Measurements from ENCODE around the gene CADM1. TPM values are rescaled to one million over a fixed set of nuclear protein-coding genes. Genes with fewer than 3 reads are reported as not detected.

CADM1 gene
- total RNA-seq, 4 donors from 2014 or later, result 1.2 to 2.5 (median 2.2) TPM

- no peaks in the 10 kb centered on the region for H3K9me3 ChIP-seq
- intact Hi-C loops (cut with DNase I; ENCODE audit: low total_unique reads), result no loop called here
- no peak for DNase-seq
- no peaks in the 10 kb centered on the region for H3K27me3 ChIP-seq
- H3K36me3 ChIP-seq, result no peaks in the 10 kb centered on the region
- H3K4me3 ChIP-seq, result no peak overlapping the region
- in situ Hi-C loops (cut with MboI; ENCODE audit: low sequenced_read_pairs in 4 of 4), result no loop called here
- no peak overlapping the region for H3K27ac ChIP-seq
- no peak for TF ChIP-seq POLR2A (IDR thresholded peaks at IDR 0.05)
- no peak for TF ChIP-seq CTCF (IDR thresholded peaks at IDR 0.05 in 4 of 5, conservative IDR thresholded peaks at IDR 0.05 in 1 of 5)
- ATAC-seq, result no peak
- H3K4me1 ChIP-seq, result no peaks in the 10 kb centered on the region
Measured at GRCh38 chr11:115471367-115471766, 32.8 kb downstream of the CADM1 start.

DNA sequence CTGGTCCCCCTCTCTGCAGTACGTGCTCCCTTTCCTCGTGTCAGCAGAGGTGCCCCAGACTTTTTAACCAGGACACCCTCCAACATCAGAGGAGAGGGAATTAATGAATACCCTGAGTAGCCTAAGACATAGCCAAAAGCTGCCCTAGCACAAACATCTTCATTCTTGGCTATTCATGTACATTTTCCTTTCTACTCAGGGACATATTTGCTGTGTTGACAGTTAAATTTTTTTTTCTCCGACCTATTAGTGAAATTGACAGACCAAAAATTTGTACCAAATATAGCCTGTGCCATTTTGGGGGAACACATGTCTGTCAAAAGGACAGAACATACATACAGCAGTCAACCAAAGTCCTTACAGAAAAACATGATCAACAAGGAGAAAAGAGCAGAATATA lies 33.3 kb downstream of the CADM1 start:
- TF ChIP-seq POLR2A (IDR thresholded peaks at IDR 0.05), result no peak
- no peak for TF ChIP-seq CTCF (IDR thresholded peaks at IDR 0.05 in 4 of 5, conservative IDR thresholded peaks at IDR 0.05 in 1 of 5)
- Histone ChIP-seq H3K4me3 (no peak overlapping the region), H3K36me3 (no peaks in the 10 kb centered on the region), H3K27me3 (no peaks in the 10 kb centered on the region), H3K9me3 (no peaks in the 10 kb centered on the region), H3K4me1 (no peaks in the 10 kb centered on the region), H3K27ac (no peak overlapping the region)
- ATAC-seq, result no peak
- intact Hi-C loops (cut with DNase I; ENCODE audit: low total_unique reads), result no loop called here
- in situ Hi-C loops (cut with MboI; ENCODE audit: low sequenced_read_pairs in 4 of 4), result no loop called here
- DNase-seq, result no peak

- DNase-seq (no peak), ATAC-seq (no peak)
- Histone ChIP-seq H3K9me3 (no peaks in the 10 kb centered on the region), H3K27me3 (no peaks in the 10 kb centered on the region), H3K36me3 (no peaks in the 10 kb centered on the region), H3K4me3 (no peak overlapping the region), H3K27ac (no peak overlapping the region), H3K4me1 (no peaks in the 10 kb centered on the region)
- in situ Hi-C loops (cut with MboI; ENCODE audit: low sequenced_read_pairs in 4 of 4) (no loop called here), intact Hi-C loops (cut with DNase I; ENCODE audit: low total_unique reads) (no loop called here)
- no peak for TF ChIP-seq CTCF (IDR thresholded peaks at IDR 0.05 in 4 of 5, conservative IDR thresholded peaks at IDR 0.05 in 1 of 5)
- TF ChIP-seq POLR2A (IDR thresholded peaks at IDR 0.05), result no peak
Measured at GRCh38 chr11:115469361-115469760, 34.9 kb downstream of the CADM1 start.

DNA sequence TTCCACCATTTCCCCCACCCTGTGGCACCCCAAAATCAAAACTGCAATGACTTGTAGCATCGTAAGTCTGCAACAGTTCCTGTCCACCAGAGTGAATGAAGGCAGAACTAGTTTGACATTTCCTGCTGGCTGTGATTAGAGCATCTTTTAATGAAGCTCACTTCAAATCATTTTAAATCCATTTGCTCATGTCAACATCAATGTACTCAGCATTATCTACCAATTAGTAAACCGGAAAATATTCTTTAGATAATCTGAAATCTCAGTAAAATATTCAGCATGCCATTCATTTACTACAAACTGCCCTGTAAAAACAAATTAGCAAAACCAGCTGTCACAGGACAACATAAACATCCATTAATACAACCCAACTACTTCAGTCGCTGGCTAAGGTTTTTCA lies 38.1 kb downstream of the CADM1 start:
- no peaks in the 10 kb centered on the region for H3K9me3 ChIP-seq
- ATAC-seq, result no peak
- intact Hi-C loops (cut with DNase I; ENCODE audit: low total_unique reads) (no loop called here), in situ Hi-C loops (cut with MboI; ENCODE audit: low sequenced_read_pairs in 4 of 4) (no loop called here)
- no peak overlapping the region for H3K4me3 ChIP-seq
- H3K36me3 ChIP-seq, result no peaks in the 10 kb centered on the region
- DNase-seq, result no peak
- H3K27ac ChIP-seq, result no peak overlapping the region
- no peaks in the 10 kb centered on the region for H3K4me1 ChIP-seq
- no peak for TF ChIP-seq POLR2A (IDR thresholded peaks at IDR 0.05)
- TF ChIP-seq CTCF (IDR thresholded peaks at IDR 0.05 in 4 of 5, conservative IDR thresholded peaks at IDR 0.05 in 1 of 5), result no peak
- H3K27me3 ChIP-seq, result no peaks in the 10 kb centered on the region

DNA sequence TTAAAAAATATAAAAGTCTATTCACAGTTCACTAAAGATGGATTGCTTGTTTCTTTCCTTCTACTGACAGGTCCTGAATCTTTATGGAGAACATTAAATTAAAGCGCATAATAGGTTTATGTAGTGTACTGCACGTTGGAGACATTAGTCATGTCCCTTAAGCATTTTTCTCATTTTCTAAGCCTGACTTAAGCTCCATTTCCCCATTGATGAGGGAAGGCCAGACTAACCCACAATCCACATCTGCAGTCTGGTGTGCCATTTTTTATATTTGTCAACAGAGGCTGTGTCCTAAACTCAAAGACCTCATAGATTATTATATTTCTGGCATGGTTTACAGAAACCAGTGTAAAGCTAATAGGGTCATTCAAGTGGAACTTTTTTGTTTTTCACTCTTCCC lies 39.9 kb downstream of the CADM1 start:
- in situ Hi-C loops (cut with MboI; ENCODE audit: low sequenced_read_pairs in 4 of 4), result no loop called here
- intact Hi-C loops (cut with DNase I; ENCODE audit: low total_unique reads), result no loop called here
- no peak for TF ChIP-seq POLR2A (IDR thresholded peaks at IDR 0.05)
- TF ChIP-seq CTCF (IDR thresholded peaks at IDR 0.05 in 4 of 5, conservative IDR thresholded peaks at IDR 0.05 in 1 of 5), result no peak

More for the DNA sequence above, 39.9 kb downstream of the CADM1 start:
- no peaks in the 10 kb centered on the region for H3K27me3 ChIP-seq
- no peaks in the 10 kb centered on the region for H3K9me3 ChIP-seq
- no peak for ATAC-seq
- H3K36me3 ChIP-seq, result no peaks in the 10 kb centered on the region
- H3K4me3 ChIP-seq, result no peak overlapping the region
- no peaks in the 10 kb centered on the region for H3K4me1 ChIP-seq
- no peak overlapping the region for H3K27ac ChIP-seq
- DNase-seq, result no peak

All from gastrocnemius medialis (tissue), 4 donors.